SIG-M5 (cell line): ENCODE measurements around the gene MPDU1.

Source experiments
- DNase-seq: peaks from one replicate; lab custom pipeline; 2025; lab: John Stamatoyannopoulos, UW

MPDU1 gene

GRCh38 chr17:7583253-7584109 lies at the start of gene MPDU1:
Gene MPDU1 (plus strand): TSS chr17:7583852. CDS start chr17:7583863, 11 bp downstream.
- DNase-seq, result peak; percentile 50

DNA sequence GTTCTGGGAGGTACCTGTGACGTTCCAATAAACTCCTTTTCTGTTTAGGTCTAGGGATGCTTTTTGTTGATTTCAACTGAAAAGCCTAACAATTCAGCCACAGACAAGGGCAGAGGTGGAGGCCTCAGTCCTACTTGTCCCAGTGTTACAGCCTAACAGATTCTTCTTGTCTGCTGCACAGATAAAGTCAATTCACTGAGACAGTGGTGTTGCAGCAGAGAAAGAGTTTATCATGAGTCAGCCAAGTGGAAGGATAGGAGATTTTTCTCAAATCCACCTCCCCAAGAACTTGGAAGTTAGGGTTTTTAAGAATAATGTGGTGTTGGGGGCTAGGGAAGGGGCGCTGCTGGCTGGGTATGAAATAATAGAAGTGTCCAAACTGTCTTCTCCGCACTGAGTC lies 45.6 kb upstream of the MPDU1 start:
- no peak for DNase-seq

DNA sequence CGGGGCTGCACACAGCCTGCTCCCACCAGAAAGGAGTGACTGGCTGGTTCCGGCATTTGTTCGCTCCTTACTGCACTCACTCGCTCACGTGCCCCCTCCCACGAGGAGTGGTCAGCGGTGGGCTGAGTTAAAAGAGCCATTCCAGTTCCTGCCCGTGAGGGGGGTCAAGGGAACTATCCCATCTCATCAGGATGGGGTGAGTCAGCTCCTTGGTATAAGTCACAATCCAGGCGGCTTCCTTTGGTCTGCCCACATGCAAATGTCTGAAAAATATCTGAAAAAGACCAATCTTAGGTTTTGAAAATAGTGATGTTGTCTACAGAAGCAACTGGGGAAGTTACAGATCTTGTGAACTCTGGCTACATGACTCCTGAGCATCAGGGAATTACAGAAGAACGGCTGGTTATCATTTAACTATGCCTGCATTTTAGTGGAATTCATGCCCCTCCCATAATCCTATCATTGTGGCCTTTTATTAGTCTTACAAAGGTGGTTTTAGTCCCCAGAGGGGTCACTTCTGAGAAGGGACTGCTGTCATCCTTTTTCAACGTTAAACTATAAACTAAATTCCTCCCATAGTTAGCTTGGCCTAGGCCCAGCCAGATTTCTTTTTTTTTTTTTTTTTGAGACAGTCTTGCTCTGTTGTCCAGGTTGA lies 44.6 kb upstream of the MPDU1 start:
- no peak for DNase-seq

GRCh38 chr17:7541074-7541621 lies 42.5 kb upstream of the MPDU1 start:
- DNase-seq, result no peak

DNA sequence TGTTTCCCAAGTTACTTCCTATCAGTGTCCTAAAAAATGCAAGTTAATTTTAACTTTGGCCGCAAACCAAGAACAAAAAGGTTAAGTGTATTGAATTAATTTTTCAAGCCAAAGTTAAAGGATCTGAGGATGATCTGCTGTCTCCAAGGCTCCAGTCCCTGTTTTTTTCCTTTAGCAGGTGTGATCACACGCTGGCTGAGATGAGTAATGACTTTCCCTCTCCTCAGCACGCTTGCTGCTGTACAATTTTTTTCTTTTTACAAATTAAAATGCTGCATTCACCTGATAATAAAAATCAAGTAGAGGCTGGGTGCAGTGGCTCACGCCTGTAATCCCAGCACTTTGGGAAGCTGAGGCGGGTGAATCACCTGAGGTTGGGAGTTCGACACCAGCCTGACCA lies 38.7 kb upstream of the MPDU1 start:
- DNase-seq, result no peak

DNA sequence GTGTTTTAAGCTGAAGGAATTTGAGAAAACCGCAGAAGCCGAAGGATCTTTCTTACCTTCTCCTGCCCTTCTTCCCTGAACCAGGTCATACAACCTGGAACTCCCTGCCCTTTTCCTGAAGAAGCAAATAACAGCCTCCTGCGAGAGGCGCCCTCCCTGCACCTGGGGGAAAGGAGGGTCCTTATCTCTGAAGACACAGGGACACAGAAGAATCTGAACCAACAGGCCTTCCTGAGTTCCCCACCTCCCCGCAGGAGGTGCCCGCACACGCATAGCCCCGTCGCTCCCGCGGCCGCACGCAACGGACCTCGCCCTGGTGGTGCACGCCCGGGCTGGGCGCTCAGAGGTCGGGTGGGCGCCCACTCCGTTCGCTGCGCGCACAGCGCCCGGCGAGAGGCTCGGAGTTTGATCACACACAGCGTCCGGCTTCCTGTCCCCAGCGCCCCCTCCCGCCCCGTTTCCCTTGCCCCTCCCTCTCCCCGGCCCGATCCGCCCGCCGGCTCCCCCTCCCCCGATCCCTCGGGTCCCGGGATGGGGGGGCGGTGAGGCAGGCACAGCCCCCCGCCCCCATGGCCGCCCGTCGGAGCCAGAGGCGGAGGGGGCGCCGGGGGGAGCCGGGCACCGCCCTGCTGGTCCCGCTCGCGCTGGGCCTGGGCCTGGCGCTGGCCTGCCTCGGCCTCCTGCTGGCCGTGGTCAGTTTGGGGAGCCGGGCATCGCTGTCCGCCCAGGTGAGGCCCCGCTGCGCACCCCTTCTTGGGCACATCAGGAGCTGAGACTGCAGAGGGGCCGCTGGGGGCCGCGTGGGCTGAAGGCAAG lies 34.9 kb upstream of the MPDU1 start, which contains the start of gene TNFSF12:
TNFSF12 (plus strand) TSS at position 474 of the 816 bp plus-strand sequence; CDS start at position 570, 96 bp downstream.
- DNase-seq, result no peak

GRCh38 chr17:7549401-7550055 lies 34.1 kb upstream of the MPDU1 start:
- DNase-seq, result no peak

- no peak for DNase-seq
These were observed 33.3 kb upstream of the MPDU1 start for GRCh38 chr17:7550344-7550743.

GRCh38 chr17:7551396-7551795 lies 32.3 kb upstream of the MPDU1 start:
- DNase-seq, result no peak

DNA sequence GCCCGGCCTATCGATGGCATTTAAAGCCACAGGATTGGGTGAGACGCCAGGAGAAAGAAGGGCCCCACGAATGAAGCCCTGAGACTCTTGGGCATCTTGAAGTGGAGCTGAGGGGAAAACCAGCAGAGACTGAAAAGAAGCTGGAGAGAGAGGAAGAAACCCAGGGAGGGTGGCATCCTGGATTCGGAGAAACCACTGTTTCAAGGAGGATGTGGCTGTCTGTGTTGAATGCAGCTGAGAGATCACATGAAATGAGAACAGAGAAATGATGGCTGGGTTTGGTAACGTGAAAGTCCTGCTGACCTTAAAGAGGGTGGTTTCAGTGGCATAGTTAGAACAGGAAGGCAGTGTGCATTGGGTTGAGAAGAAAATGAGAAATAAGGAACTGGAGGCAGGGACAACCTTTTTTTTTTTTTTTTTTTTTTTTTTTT lies 31.0 kb upstream of the MPDU1 start:
- DNase-seq, result no peak

DNA sequence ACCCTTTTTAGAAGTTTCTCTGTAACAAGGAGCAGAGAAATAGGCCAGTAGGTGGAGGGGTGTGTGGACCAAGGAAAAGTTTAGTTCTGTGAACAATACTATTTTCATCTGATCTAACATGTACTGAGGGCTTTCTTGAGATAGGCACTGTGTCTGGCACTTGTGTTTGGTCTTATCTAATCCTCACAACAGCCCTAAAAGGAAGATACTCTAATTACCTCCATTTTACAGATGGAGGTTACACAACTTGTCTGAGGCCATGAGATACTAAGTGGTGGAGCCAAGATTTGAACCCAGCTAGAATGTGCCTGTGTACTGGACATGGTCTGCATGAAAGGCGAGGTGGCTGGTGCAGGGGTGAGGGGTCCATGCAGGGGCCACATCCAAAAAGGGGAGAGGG lies 30.3 kb upstream of the MPDU1 start:
- DNase-seq, result no peak

- no peak for DNase-seq
These were observed 28.2 kb upstream of the MPDU1 start for GRCh38 chr17:7555320-7555948.

GRCh38 chr17:7556627-7557026 lies 27.0 kb upstream of the MPDU1 start:
- DNase-seq, result no peak

DNA sequence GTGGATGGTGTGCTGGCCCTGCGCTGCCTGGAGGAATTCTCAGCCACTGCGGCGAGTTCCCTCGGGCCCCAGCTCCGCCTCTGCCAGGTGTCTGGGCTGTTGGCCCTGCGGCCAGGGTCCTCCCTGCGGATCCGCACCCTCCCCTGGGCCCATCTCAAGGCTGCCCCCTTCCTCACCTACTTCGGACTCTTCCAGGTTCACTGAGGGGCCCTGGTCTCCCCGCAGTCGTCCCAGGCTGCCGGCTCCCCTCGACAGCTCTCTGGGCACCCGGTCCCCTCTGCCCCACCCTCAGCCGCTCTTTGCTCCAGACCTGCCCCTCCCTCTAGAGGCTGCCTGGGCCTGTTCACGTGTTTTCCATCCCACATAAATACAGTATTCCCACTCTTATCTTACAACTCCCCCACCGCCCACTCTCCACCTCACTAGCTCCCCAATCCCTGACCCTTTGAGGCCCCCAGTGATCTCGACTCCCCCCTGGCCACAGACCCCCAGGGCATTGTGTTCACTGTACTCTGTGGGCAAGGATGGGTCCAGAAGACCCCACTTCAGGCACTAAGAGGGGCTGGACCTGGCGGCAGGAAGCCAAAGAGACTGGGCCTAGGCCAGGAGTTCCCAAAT lies 26.4 kb upstream of the MPDU1 start:
- no peak for DNase-seq

DNA sequence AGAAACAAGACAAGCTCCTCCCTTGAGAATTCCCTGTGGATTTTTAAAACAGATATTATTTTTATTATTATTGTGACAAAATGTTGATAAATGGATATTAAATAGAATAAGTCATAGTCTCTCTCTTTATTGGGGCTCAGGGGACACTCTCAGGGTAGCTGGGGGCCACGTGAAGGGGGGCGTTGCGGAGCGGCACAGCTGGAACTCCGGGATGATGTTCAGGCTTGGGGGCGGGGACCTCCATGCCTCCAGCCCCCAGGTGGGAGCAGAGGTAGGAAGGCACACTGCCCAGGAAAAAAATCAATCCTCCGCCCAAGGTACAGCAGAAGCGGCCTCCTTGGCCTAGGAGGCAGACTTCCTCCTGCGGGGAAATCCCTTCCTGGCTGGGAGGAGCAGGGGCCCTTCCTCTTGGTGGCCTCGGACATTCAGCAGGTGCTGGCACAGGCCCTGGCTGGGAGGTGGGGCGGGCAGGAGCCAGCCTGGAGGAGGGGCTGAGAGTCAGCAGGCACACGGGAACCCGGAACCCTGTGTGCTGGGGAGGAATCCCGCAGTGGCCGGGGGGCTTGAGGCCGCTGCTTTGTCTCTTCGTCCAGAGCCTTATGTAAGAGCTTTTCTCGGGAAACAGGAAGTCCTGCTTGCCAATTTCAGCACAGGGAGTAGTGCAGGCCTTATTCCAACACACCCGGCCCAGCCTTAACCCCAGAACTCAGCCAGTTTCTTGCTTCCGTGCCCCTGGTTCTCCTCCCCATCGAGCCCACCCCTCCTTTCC lies 25.7 kb upstream of the MPDU1 start:
- DNase-seq, result no peak

DNA sequence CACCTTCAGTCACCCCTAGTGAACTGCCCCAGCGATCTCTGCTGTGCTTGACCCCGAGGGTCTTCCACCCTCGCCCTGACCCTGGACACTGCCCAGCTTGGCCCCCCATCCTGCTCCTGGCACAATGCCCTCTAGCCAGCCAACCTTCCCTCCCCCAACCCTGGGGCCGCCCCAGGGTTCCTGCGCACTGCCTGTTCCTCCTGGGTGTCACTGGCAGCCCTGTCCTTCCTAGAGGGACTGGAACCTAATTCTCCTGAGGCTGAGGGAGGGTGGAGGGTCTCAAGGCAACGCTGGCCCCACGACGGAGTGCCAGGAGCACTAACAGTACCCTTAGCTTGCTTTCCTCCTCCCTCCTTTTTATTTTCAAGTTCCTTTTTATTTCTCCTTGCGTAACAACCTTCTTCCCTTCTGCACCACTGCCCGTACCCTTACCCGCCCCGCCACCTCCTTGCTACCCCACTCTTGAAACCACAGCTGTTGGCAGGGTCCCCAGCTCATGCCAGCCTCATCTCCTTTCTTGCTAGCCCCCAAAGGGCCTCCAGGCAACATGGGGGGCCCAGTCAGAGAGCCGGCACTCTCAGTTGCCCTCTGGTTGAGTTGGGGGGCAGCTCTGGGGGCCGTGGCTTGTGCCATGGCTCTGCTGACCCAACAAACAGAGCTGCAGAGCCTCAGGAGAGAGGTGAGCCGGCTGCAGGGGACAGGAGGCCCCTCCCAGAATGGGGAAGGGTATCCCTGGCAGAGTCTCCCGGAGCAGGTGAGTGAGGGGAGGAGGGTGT lies 24.9 kb upstream of the MPDU1 start, which contains the start of gene TNFSF13:
TNFSF13 (plus strand) TSS at position 207 of the 776 bp plus-strand sequence; CDS start at position 497, 290 bp downstream.
- DNase-seq, result peak; percentile 59

GRCh38 chr17:7559320-7560171 lies 24.1 kb upstream of the MPDU1 start:
- DNase-seq, result no peak
